SH-SY5Y (cell line): ENCODE results near the gene NID1.

Experiments used
- GATA2 ChIP-seq: IDR thresholded peaks from 2 replicates; pipeline ENCODE4 v1.6.1; 2011; ENCODE audit warnings: mild to moderate bottlenecking, low read depth, low read length
- GATA3 ChIP-seq: IDR thresholded peaks from 2 replicates; pipeline ENCODE4 v1.6.1; 2011; ENCODE audit warnings: low read depth, mild to moderate bottlenecking, low read length, moderate library complexity

DNA sequence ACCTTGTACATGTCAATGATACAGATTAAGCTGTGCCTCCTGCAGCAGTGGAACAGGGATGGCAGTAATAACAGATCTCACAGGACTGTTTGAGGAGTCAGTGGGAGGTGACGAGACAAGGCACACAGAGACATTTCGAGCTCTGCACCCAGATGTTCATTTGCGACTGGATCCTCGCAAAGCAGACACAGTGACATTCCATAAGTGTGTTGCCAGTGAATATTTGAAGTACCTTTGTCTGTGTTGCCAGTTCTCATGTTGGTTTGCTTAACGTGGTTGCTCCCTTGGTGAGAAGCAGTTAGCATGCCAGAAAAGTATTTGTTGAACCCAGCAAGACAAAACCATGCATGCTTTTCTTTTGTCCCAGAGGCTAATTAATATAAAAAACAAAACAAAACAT is 67.0 kb downstream of the NID1 start:
- TF ChIP-seq GATA2 (no peak), GATA3 (no peak)
